K562 (cell line): ENCODE results near the gene CREB3L2. TPM values are rescaled to one million over a fixed set of nuclear protein-coding genes. Genes with fewer than 3 reads are reported as not detected.
A peak's percentile ranks its signal among the peaks of the same experiment; 100 is the strongest.

ENCODE experiments used
- BRD4 ChIP-seq: fragments of 200-600 bp; sonication (generic); IDR thresholded peaks from 2 replicates; pipeline ENCODE4 v1.6.1; 2017; ENCODE audit warnings: inconsistent platforms
- BRF1 ChIP-seq: IDR thresholded peaks from 3 replicates; pipeline ENCODE4 v1.6.1; 2011; ENCODE audit warnings: borderline replicate concordance, mild to moderate bottlenecking; ENCODE audit not compliant: insufficient read length; ENCODE audit errors: extremely low read depth
- CTCF ChIP-seq, 3 experiments: IDR thresholded peaks in 2 of 3; conservative IDR thresholded peaks in 1 of 3; 2 replicates each; pipeline ENCODE4 v1.5.1; 2011 to 2012; ENCODE audit warnings: low read length in 3 of 3, mild to moderate bottlenecking in 3 of 3, control low read depth in 2 of 3, improper control_type of control experiment in 1 of 3, inconsistent platforms in 1 of 3, low read depth in 1 of 3, mixed read lengths in 1 of 3, moderate library complexity in 1 of 3; ENCODE audit not compliant: insufficient read depth in 2 of 3
- E2F8 ChIP-seq: fragments of 450-650 bp; IDR thresholded peaks from 2 replicates; pipeline ENCODE4 v1.7.1; 2018; ENCODE audit warnings: mild to moderate bottlenecking, low read depth; ENCODE audit not compliant: partially characterized antibody
- FOS ChIP-seq: IDR thresholded peaks from 3 replicates; pipeline ENCODE4 v1.6.1; 2011; ENCODE audit not compliant: insufficient read length; ENCODE audit errors: extremely low read depth
- ID3 ChIP-seq, 2 experiments: fragments of 250-450 bp in 1 of 2; fragments of 450-650 bp in 1 of 2; sonication (Bioruptor Pico) in 1 of 2; IDR thresholded peaks; 2 replicates each; pipeline versions ENCODE4 v1.6.1 to v1.8.0; 2016 to 2021; ENCODE audit warnings: mild to moderate bottlenecking in 2 of 2, moderate library complexity in 2 of 2, missing compliant biosample characterization in 1 of 2, missing genetic modification characterization in 1 of 2
- SP1 ChIP-seq: sonication (generic); formaldehyde crosslinking; IDR thresholded peaks from 2 replicates; pipeline ENCODE4 v1.8.1; 2022; ENCODE audit warnings: mild to moderate bottlenecking, missing genetic modification reagents
- THRAP3 ChIP-seq: fragments of 450-650 bp; IDR thresholded peaks from 2 replicates; pipeline ENCODE4 v1.6.1; 2016; ENCODE audit warnings: mild to moderate bottlenecking, inconsistent platforms, borderline replicate concordance
- ZFP36 ChIP-seq: fragments of 150-350 bp; IDR thresholded peaks from 2 replicates; pipeline ENCODE4 v1.6.1; 2018; ENCODE audit warnings: low read length, low read depth; ENCODE audit not compliant: partially characterized antibody
- ZNF318 ChIP-seq, 2 experiments: fragments of 450-650 bp; IDR thresholded peaks; 2 replicates each; pipeline ENCODE4 v1.6.1; 2016; ENCODE audit warnings: mild to moderate bottlenecking in 2 of 2, borderline replicate concordance in 1 of 2, low read depth in 1 of 2, moderate library complexity in 1 of 2
- ZNF445 ChIP-seq: fragments of 250-450 bp; sonication (Bioruptor Pico); IDR thresholded peaks from 2 replicates; pipeline ENCODE4 v1.4.0; 2020; ENCODE audit warnings: low read depth, mild to moderate bottlenecking, moderate library complexity
- ZSCAN29 ChIP-seq: fragments of 450-650 bp; IDR thresholded peaks from 2 replicates; pipeline ENCODE4 v1.6.1; 2017
- polyA plus RNA-seq, 8 experiments: library from polyadenylated mRNA; depleted of rRNA in 4 of 8; stranded (reverse) in 5 of 8; unstranded in 3 of 8; fragments of >200 nt; fragmentation: Nextera tagmentation in 2 of 8; fragmentation: Illumina TruSeq in 1 of 8; extraction: Ambion mirVana in 2 of 8; extraction: Trizol in 1 of 8; gene quantifications; 2 replicates each; pipeline versions ENCODE4 v1.2.1 to v1.2.3, GENCODE V29; 2011 to 2014; ENCODE audit warnings: inconsistent platforms in 1 of 8, missing spikeins in 1 of 8
- total RNA-seq, 7 experiments: library from RNA; depleted of rRNA in 6 of 7; stranded (reverse); fragments of >200 nt in 6 of 7; fragmentation: Illumina TruSeq in 2 of 7; extraction: Trizol in 2 of 7; gene quantifications; 2 replicates each; pipeline versions ENCODE4 v1.2.1 to v1.2.3, GENCODE V29; 2011 to 2021; ENCODE audit warnings: low replicate concordance in 1 of 7

Gene CREB3L2
- total and polyA plus RNA-seq, 9 of the 15 experiments (the other 6 are each of a cell fraction or from before 2014, with no cell fraction given) = 7.1 to 45.6 (median 15.8) TPM

GRCh38 chr7:138008588-138009349 lies 6.9 kb upstream of the CREB3L2 start (continued):
- TF ChIP-seq BRF1 (no peak), ZNF318 (IDR thresholded peaks at IDR 0.05; ENCODE audit: borderline replicate concordance in 1 of 2, low read depth in 1 of 2) (no peak), FOS (no peak), ID3 (CRISPR knock-in tag; IDR thresholded peaks at IDR 0.05) (no peak), ID3 (tag; IDR thresholded peaks at IDR 0.05) (peak; percentile 18; the same call in 1 of the 2 replicates), BRD4 (no peak), SP1 (CRISPR knock-in tag) (peak; percentile 41; the same call in 1 of the 2 replicates), ZNF445 (CRISPR knock-in tag) (no peak), THRAP3 (no peak), ZSCAN29 (no peak), E2F8 (peak; percentile 28), CTCF (IDR thresholded peaks at IDR 0.05 in 2 of 3, conservative IDR thresholded peaks at IDR 0.05 in 1 of 3; ENCODE audit: insufficient read depth in 2 of 3, low read depth in 1 of 3, low read length in 3 of 3) (peak; percentile 88 to 98 (median 91)), ZFP36 (peak; percentile 57)
